CD14-positive monocyte (primary cell): ENCODE measurements around the gene DLG1. TPM values are rescaled to one million over a fixed set of nuclear protein-coding genes. Genes with fewer than 3 reads are reported as not detected.
"Not testable (repeated sequence)": the region's sequence is repeated elsewhere in the genome, so short reads cannot be mapped to it uniquely, and the experiment has no call there.

ENCODE experiments used
- DNase-seq, 3 donors: peaks; one replicate each; pipeline ENCODE4 v3.0.0-alpha.2; 2011 to 2022
- H2AFZ ChIP-seq: 2 replicates; pipeline ENCODE4 v1.6.0; 2012; ENCODE audit warnings: mild to moderate bottlenecking, low read depth, low read length, inconsistent platforms; ENCODE audit not compliant: insufficient read depth, poor library complexity, severe bottlenecking
- H3K27ac ChIP-seq, 2 donors: 1 replicate in 1 of 2; 2 replicates in 1 of 2; pipeline ENCODE4 v1.5.1; 2012 to 2013; ENCODE audit warnings: low read length in 2 of 2, control low read depth in 1 of 2, inconsistent platforms in 1 of 2, low read depth in 1 of 2, mild to moderate bottlenecking in 1 of 2
- H3K27me3 ChIP-seq, 2 donors: one replicate each; pipeline versions ENCODE4 v1.6.0 to v1.6.1; 2011 to 2013; ENCODE audit warnings: low read length in 2 of 2; ENCODE audit not compliant: control insufficient read depth in 2 of 2, insufficient read depth in 2 of 2
- H3K36me3 ChIP-seq, 2 donors: replicated peaks in 1 of 2; 1 replicate in 1 of 2; 2 replicates in 1 of 2; pipeline versions ENCODE4 v1.5.1 to v1.6.1; 2012 to 2013; ENCODE audit warnings: low read length in 2 of 2, control low read depth in 1 of 2, inconsistent platforms in 1 of 2, mild to moderate bottlenecking in 1 of 2; ENCODE audit not compliant: insufficient read depth in 2 of 2, control insufficient read depth in 1 of 2
- H3K4me1 ChIP-seq, 2 donors: 1 replicate in 1 of 2; 2 replicates in 1 of 2; pipeline versions ENCODE4 v1.5.1 to v1.6.1; 2012 to 2013; ENCODE audit warnings: low read length in 2 of 2, control low read depth in 1 of 2, inconsistent platforms in 1 of 2, mild to moderate bottlenecking in 1 of 2, moderate library complexity in 1 of 2; ENCODE audit not compliant: insufficient read depth in 2 of 2, control insufficient read depth in 1 of 2
- H3K4me2 ChIP-seq: replicated peaks from 2 replicates; pipeline ENCODE3; 2012; ENCODE audit warnings: low read length, moderate library complexity, mild to moderate bottlenecking; ENCODE audit not compliant: poor library complexity, severe bottlenecking; ENCODE audit errors: extremely low read depth
- H3K4me3 ChIP-seq, 3 experiments: fragments of 200-600 bp in 1 of 3; sonication (generic) in 1 of 3; replicated peaks in 1 of 3; 1 replicate in 2 of 3; 2 replicates in 1 of 3; pipeline ENCODE4 v1.5.1; 2011 to 2013; ENCODE audit warnings: low read length in 3 of 3, mild to moderate bottlenecking in 3 of 3, control low read depth in 2 of 3, low read depth in 2 of 3, inconsistent platforms in 1 of 3, moderate library complexity in 1 of 3
- H3K79me2 ChIP-seq: 2 replicates; pipeline ENCODE4 v1.6.0; 2012; ENCODE audit warnings: mild to moderate bottlenecking, control low read depth, inconsistent platforms, low read length, moderate library complexity; ENCODE audit not compliant: insufficient read depth
- H3K9ac ChIP-seq: 2 replicates; pipeline ENCODE4 v1.6.0; 2017; ENCODE audit warnings: low read length, mild to moderate bottlenecking; ENCODE audit not compliant: insufficient read depth, poor library complexity, severe bottlenecking
- H3K9me3 ChIP-seq, 2 donors: replicated peaks in 1 of 2; 1 replicate in 1 of 2; 2 replicates in 1 of 2; pipeline versions ENCODE4 v1.5.1 to v1.6.1; 2012 to 2013; ENCODE audit warnings: low read length in 2 of 2, control low read depth in 1 of 2; ENCODE audit not compliant: control insufficient read depth in 1 of 2, insufficient read depth in 1 of 2
- H4K20me1 ChIP-seq: 2 replicates; pipeline ENCODE4 v1.6.0; 2012; ENCODE audit warnings: mild to moderate bottlenecking, low read length, control low read depth, moderate library complexity; ENCODE audit not compliant: insufficient read depth
- H3K27ac Mint-ChIP-seq, 7 donors: one replicate each; pipeline ENCODE4 v1.8.0; 2020; ENCODE audit warnings: mild to moderate bottlenecking in 7 of 7, mixed read lengths in 7 of 7, moderate library complexity in 6 of 7, inconsistent platforms in 2 of 7
- H3K27me3 Mint-ChIP-seq, 3 donors: one replicate each; pipeline ENCODE4 v1.8.0; 2021 to 2022; ENCODE audit warnings: low read depth in 3 of 3, mild to moderate bottlenecking in 3 of 3, mixed read lengths in 3 of 3, moderate library complexity in 3 of 3, inconsistent platforms in 1 of 3
- H3K36me3 Mint-ChIP-seq, 2 donors: one replicate each; pipeline ENCODE4 v1.8.0; 2020; ENCODE audit warnings: mixed read lengths in 2 of 2, inconsistent platforms in 1 of 2, mild to moderate bottlenecking in 1 of 2
- H3K4me1 Mint-ChIP-seq: one replicate; pipeline ENCODE4 v1.8.0; 2020; ENCODE audit warnings: mild to moderate bottlenecking, mixed read lengths
- H3K4me3 Mint-ChIP-seq, 2 donors: one replicate each; pipeline ENCODE4 v1.8.0; 2020; ENCODE audit warnings: mild to moderate bottlenecking in 2 of 2, mixed read lengths in 2 of 2, moderate library complexity in 1 of 2
- H3K9me3 Mint-ChIP-seq, 7 donors: one replicate each; pipeline ENCODE4 v1.8.0; 2020 to 2022; ENCODE audit warnings: mixed read lengths in 7 of 7, mild to moderate bottlenecking in 6 of 7, moderate library complexity in 6 of 7, inconsistent platforms in 2 of 7
- CTCF ChIP-seq: fragments of 200-600 bp; IDR thresholded peaks from one replicate; pipeline ENCODE4 v1.8.0; 2022; ENCODE audit warnings: antibody characterized with exemption, mild to moderate bottlenecking
- WGBS: methylation state at CpG from one replicate; pipeline ENCODE4 v1.1.5; 2013; ENCODE audit warnings: missing lambda C conversion rate; ENCODE audit not compliant: insufficient coverage; 5-methylcytosine and 5-hydroxymethylcytosine counted together
- intact Hi-C, 2 donors: fragments of 100-400 bp; cut with micrococcal nuclease; formaldehyde crosslinking; loops; one replicate each; pipeline versions ENCODE4 v1.15.0 to v1.15.1; 2023
- polyA plus RNA-seq, 3 donors: library from polyadenylated mRNA; depleted of rRNA in 1 of 3; unstranded in 2 of 3; stranded (reverse) in 1 of 3; fragments of 300-500 nt in 2 of 3; fragments of >200 nt in 1 of 3; fragmentation: Illumina TruSeq in 2 of 3; gene quantifications; 1 replicate in 2 of 3; 2 replicates in 1 of 3; pipeline ENCODE4 v1.2.3, GENCODE V29; 2012 to 2021

The DLG1 gene
- polyA plus RNA-seq, 3 donors = 6.5 to 21.9 (median 10.2) TPM

- no CpG with 5 or more reads among the region's 5 CpGs for WGBS
- DNase-seq = no peak
- intact Hi-C loops = no loop called here
Measured at GRCh38 chr3:197216169-197216860, 82.1 kb downstream of the DLG1 start.

GRCh38 chr3:197212290-197212689 is 86.1 kb downstream of the DLG1 start:
- H3K9ac ChIP-seq = no peak overlapping the region
- H3K27ac Mint-ChIP-seq = no peak overlapping the region
- no peak overlapping the region for H3K27ac ChIP-seq
- peaks cover 5% of the 10 kb centered on the region for H3K4me1 Mint-ChIP-seq
- H3K9me3 ChIP-seq = no peaks in the 10 kb centered on the region
- H3K27me3 Mint-ChIP-seq = no peaks in the 10 kb centered on the region
- WGBS = 96% methylated on average over 3 of the region's 5 CpGs
- H3K4me3 ChIP-seq = no peak overlapping the region
- peaks cover 0 to 9% (median 4%) of the 10 kb centered on the region in 7 donors for H3K9me3 Mint-ChIP-seq
- H3K4me2 ChIP-seq = no peak overlapping the region
- no peaks in the 10 kb centered on the region for H3K36me3 ChIP-seq
- no peaks in the 10 kb centered on the region for H3K27me3 ChIP-seq
- H3K79me2 ChIP-seq = peaks cover 36% of the 10 kb centered on the region
- intact Hi-C loops = no loop called here
- no peak for TF ChIP-seq CTCF
- peaks cover 17% of the 10 kb centered on the region for H4K20me1 ChIP-seq
- no peak overlapping the region for H2AFZ ChIP-seq
- no peak overlapping the region for H3K4me3 Mint-ChIP-seq
- H3K4me1 ChIP-seq = no peaks in the 10 kb centered on the region
- DNase-seq = no peak
- peaks cover 4 to 13% of the 10 kb centered on the region in 2 donors for H3K36me3 Mint-ChIP-seq

More at GRCh38 chr3:197216169-197216860, 82.1 kb downstream of the DLG1 start:
- Histone ChIP-seq H3K4me2 (no peak overlapping the region), H3K4me1 (no peaks in the 10 kb centered on the region), H2AFZ (no peak overlapping the region), H3K4me3 (no peak overlapping the region), H3K27ac (no peak overlapping the region), H3K79me2 (peaks cover 41% of the 10 kb centered on the region), H4K20me1 (peaks cover 22% of the 10 kb centered on the region), H3K36me3 (no peaks in the 10 kb centered on the region), H3K9ac (no peak overlapping the region), H3K27me3 (no peaks in the 10 kb centered on the region), H3K9me3 (no peaks in the 10 kb centered on the region)
- peaks cover 4% of the 10 kb centered on the region for H3K4me1 Mint-ChIP-seq
- no peak overlapping the region for H3K4me3 Mint-ChIP-seq
- no peak overlapping the region for H3K27ac Mint-ChIP-seq
- peaks cover 8 to 15% of the 10 kb centered on the region in 2 donors for H3K36me3 Mint-ChIP-seq
- no peak for TF ChIP-seq CTCF
- H3K9me3 Mint-ChIP-seq = peaks cover 0 to 5% (median 3%) of the 10 kb centered on the region in 7 donors
- H3K27me3 Mint-ChIP-seq = no peaks in the 10 kb centered on the region

GRCh38 chr3:197211698-197212097 is 86.7 kb downstream of the DLG1 start:
- H3K4me1 Mint-ChIP-seq, H3K4me3 Mint-ChIP-seq: not testable (repeated sequence)

More at GRCh38 chr3:197211698-197212097, 86.7 kb downstream of the DLG1 start:
- H3K4me3 ChIP-seq, H3K27ac Mint-ChIP-seq, H3K27me3 ChIP-seq, H3K9ac ChIP-seq, H3K36me3 ChIP-seq, H3K9me3 Mint-ChIP-seq, H3K9me3 ChIP-seq, H3K4me1 ChIP-seq, H3K27ac ChIP-seq, DNase-seq, intact Hi-C loops, H3K27me3 Mint-ChIP-seq, H2AFZ ChIP-seq, H3K4me2 ChIP-seq: not testable (repeated sequence)
- H3K36me3 Mint-ChIP-seq = peaks cover 4 to 13% of the 10 kb centered on the region in 2 donors
- Histone ChIP-seq H3K79me2 (peaks cover 41% of the 10 kb centered on the region), H4K20me1 (peaks cover 14% of the 10 kb centered on the region)
- WGBS = no CpG with 5 or more reads among the region's 4 CpGs
